Measurements from ENCODE around the gene IQGAP3. TPM values are rescaled to one million over a fixed set of nuclear protein-coding genes. Genes with fewer than 3 reads are reported as not detected.

Gene IQGAP3, protein sequence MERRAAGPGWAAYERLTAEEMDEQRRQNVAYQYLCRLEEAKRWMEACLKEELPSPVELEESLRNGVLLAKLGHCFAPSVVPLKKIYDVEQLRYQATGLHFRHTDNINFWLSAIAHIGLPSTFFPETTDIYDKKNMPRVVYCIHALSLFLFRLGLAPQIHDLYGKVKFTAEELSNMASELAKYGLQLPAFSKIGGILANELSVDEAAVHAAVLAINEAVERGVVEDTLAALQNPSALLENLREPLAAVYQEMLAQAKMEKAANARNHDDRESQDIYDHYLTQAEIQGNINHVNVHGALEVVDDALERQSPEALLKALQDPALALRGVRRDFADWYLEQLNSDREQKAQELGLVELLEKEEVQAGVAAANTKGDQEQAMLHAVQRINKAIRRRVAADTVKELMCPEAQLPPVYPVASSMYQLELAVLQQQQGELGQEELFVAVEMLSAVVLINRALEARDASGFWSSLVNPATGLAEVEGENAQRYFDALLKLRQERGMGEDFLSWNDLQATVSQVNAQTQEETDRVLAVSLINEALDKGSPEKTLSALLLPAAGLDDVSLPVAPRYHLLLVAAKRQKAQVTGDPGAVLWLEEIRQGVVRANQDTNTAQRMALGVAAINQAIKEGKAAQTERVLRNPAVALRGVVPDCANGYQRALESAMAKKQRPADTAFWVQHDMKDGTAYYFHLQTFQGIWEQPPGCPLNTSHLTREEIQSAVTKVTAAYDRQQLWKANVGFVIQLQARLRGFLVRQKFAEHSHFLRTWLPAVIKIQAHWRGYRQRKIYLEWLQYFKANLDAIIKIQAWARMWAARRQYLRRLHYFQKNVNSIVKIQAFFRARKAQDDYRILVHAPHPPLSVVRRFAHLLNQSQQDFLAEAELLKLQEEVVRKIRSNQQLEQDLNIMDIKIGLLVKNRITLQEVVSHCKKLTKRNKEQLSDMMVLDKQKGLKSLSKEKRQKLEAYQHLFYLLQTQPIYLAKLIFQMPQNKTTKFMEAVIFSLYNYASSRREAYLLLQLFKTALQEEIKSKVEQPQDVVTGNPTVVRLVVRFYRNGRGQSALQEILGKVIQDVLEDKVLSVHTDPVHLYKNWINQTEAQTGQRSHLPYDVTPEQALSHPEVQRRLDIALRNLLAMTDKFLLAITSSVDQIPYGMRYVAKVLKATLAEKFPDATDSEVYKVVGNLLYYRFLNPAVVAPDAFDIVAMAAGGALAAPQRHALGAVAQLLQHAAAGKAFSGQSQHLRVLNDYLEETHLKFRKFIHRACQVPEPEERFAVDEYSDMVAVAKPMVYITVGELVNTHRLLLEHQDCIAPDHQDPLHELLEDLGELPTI (N-terminal part only)
- 0.36 TPM for total RNA-seq
- long read RNA-seq = 0 reads

DNA sequence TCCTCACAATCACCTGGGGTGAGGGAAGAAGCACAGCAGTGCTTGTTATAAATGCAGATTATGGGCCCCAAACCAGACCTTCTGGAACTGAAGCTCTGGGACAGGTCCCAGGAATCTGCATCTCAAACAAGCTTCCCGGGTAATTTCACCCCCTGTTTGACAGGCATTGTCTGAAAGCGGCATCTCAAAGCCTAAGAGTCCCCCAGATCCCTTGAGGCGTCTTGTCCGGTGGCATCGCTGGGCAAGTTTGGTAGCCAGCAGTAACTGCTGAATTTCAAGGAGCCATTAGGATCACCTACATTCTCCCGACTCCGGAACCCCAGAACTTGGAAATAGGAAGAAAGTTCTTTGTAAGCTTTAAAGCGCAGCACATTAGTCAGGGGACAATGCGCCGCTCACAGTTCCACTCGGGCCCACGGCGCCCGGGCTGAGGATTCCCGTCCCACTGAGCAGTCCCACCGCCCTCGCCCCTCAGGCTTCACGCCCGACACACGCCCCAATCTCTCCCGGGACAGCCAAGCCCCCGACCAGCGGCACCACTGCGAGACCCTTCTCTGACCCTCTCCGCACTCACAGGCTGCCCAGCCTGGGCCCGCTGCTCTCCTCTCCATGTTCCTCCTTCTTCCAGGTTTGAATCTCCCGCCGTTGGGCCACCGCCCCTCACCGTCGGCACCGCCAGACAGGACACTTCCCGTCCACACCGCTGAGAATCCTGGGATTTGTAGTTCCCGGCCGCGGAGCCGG lies at the start of gene IQGAP3:
Gene IQGAP3, minus strand, starts transcription at position 647 of the 744 bp plus-strand sequence. Its CDS starts 36 bp downstream, at position 611.
- intact Hi-C loops (cut with micrococcal nuclease) = no loop called here
- Histone ChIP-seq H3K27ac (replicated peaks) (no peak within 1 kb of the TSS), H3K4me3 (peak within 1 kb of the TSS; percentile 62), H3K4me1 (peaks cover 14% of the 10 kb centered on the region), H3K27me3 (ENCODE audit: low read depth) (no peaks in the 10 kb centered on the region), H3K36me3 (no peaks in the 10 kb centered on the region), H3K9me3 (replicated peaks) (no peaks in the 10 kb centered on the region)
- peak; percentile 78 for DNase-seq
- TF ChIP-seq, protein P1, sequence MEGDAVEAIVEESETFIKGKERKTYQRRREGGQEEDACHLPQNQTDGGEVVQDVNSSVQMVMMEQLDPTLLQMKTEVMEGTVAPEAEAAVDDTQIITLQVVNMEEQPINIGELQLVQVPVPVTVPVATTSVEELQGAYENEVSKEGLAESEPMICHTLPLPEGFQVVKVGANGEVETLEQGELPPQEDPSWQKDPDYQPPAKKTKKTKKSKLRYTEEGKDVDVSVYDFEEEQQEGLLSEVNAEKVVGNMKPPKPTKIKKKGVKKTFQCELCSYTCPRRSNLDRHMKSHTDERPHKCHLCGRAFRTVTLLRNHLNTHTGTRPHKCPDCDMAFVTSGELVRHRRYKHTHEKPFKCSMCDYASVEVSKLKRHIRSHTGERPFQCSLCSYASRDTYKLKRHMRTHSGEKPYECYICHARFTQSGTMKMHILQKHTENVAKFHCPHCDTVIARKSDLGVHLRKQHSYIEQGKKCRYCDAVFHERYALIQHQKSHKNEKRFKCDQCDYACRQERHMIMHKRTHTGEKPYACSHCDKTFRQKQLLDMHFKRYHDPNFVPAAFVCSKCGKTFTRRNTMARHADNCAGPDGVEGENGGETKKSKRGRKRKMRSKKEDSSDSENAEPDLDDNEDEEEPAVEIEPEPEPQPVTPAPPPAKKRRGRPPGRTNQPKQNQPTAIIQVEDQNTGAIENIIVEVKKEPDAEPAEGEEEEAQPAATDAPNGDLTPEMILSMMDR (IDR thresholded peaks at IDR 0.05; ENCODE audit: borderline replicate concordance) = no peak

DNA sequence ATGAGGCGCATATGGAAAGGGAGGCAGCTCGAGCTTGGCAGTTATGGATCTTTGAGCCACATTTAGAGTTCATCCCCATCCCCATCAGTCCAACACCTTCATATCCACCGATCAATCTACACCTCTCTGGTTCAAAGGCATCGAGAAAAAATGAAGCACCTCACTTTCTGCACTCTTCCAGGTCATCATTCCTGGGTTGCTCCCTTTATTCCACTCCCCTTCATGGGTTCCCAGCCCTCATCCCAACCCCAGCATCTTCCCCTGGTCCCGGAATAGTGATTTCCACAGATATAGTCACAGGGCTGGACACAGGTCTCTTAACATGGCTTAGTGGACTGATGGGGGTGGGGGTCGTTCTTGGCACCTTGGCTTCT lies 47.2 kb upstream of the IQGAP3 start:
- no peak for DNase-seq
- TF ChIP-seq, protein P1 (IDR thresholded peaks at IDR 0.05; ENCODE audit: borderline replicate concordance) = no peak
- Histone ChIP-seq H3K9me3 (replicated peaks) (no peaks in the 10 kb centered on the region), H3K27me3 (ENCODE audit: low read depth) (peaks cover 24% of the 10 kb centered on the region), H3K27ac (replicated peaks) (peak overlapping the region; percentile 27), H3K36me3 (no peaks in the 10 kb centered on the region), H3K4me1 (peaks cover 39% of the 10 kb centered on the region), H3K4me3 (no peak overlapping the region)
- intact Hi-C loops (cut with micrococcal nuclease) = no loop called here

DNA sequence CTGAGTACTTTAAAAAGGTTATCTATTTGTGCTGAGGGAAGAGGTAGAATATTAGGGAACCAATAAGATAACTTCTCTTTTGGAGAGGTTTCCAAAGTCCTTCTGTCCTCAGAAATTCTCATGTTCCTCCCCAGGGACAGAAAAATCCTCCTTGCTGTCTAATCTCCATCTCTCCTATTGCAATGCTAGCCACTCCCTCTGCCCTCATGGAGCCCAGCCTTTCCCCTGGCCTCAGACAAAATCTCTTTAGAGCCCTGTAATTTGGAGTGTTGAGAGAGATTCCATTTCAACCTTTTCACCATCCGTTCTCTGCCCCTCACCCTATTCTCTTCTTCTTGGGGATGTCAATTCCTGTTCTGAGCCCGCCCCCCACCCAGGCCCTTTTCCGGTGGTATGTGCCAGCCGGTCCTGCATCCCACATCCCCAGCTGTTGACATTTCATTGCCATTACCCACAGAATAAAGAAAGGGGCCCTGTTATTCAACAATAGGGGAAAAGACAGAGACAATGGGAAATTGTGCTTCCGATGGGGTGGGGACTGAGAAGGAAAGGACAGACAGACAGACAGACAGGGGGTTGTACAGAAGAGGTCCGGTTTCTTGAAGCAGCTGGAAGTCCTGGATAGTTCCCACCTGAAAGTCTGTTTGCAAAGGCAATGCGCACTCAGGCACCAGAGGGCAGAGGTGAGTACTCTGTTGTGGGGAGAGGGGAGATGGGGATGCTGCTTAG lies 46.7 kb upstream of the IQGAP3 start, which contains the start of gene HAPLN2:
Gene HAPLN2, plus strand, starts transcription at position 563 of the 729 bp plus-strand sequence. CDS start 4,076 bp downstream, outside the sequence.
- Histone ChIP-seq H3K4me3 (no peak within 1 kb of the TSS), H3K27ac (replicated peaks) (peak within 1 kb of the TSS; percentile 27), H3K9me3 (replicated peaks) (no peaks in the 10 kb centered on the region), H3K4me1 (peaks cover 37% of the 10 kb centered on the region), H3K36me3 (no peaks in the 10 kb centered on the region), H3K27me3 (ENCODE audit: low read depth) (peaks cover 19% of the 10 kb centered on the region)
- TF ChIP-seq, protein P1 (IDR thresholded peaks at IDR 0.05; ENCODE audit: borderline replicate concordance) = peak; percentile 44
- intact Hi-C loops (cut with micrococcal nuclease) = no loop called here
- no peak for DNase-seq

DNA sequence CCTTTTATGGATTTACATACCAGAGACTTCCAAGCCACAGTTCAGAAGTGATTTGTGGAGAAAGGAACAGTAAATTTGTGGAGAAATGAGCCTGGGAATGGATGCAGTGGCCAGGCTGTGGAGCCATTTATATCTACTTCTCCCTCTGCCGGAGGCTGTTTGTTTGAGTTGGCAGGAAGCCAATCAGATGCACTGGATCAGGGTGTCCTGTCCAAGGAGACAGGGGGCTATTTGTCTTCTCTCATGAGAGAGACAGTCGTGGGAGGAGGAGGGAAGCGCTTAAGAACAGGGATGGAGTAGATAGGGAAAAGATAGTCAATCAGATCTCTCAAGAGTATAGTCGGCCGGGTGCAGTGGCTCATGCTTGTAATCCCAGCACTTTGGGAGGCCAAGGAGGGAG lies 44.1 kb upstream of the IQGAP3 start:
- Histone ChIP-seq H3K27ac (replicated peaks) (peak overlapping the region; percentile 85), H3K9me3 (replicated peaks) (no peaks in the 10 kb centered on the region), H3K4me3 (no peak overlapping the region), H3K36me3 (no peaks in the 10 kb centered on the region), H3K4me1 (peaks cover 29% of the 10 kb centered on the region), H3K27me3 (ENCODE audit: low read depth) (peaks cover 4% of the 10 kb centered on the region)
- intact Hi-C loops (cut with micrococcal nuclease) = no loop called here
- TF ChIP-seq, protein P1 (IDR thresholded peaks at IDR 0.05; ENCODE audit: borderline replicate concordance) = peak; percentile 31
- DNase-seq = peak; percentile 41

Data from left ventricle myocardium inferior (tissue), 1 donor.